Panc1 (cell line): ENCODE results near the gene LMF1. TPM values are rescaled to one million over a fixed set of nuclear protein-coding genes. Genes with fewer than 3 reads are reported as not detected.

ENCODE experiments used
- ATAC-seq: fragments of 200-7000 bp; cut with Tn5 transposase; 2 replicates; pipeline ENCODE4 v1.9.1; 2020; ENCODE audit warnings: mild to moderate bottlenecking, moderate library complexity
- BruUV-seq: library from RNA; stranded (reverse); fragments of 400-500 nt; replicated peaks from 2 replicates; lab custom pipeline; 2021; lab: Mats Ljungman, UMichigan
- CTCF ChIA-PET: fragments of 300-600 bp; sonication (Branson Sonifier 250); formaldehyde crosslinking; loops from one replicate; lab custom pipeline; 2022; ENCODE audit warnings: antibody characterized with exemption; lab: Charles Lee
- POLR2A ChIA-PET: fragments of 300-600 bp; sonication (Branson Sonifier 250); formaldehyde crosslinking; loops from one replicate; lab custom pipeline; 2022; ENCODE audit warnings: antibody characterized with exemption; lab: Charles Lee
- DNase-seq: peaks from one replicate; pipeline ENCODE4 v3.0.0-alpha.2; 2010; ENCODE audit warnings: low read depth, low spot score
- H3K27ac ChIP-seq: 2 replicates; pipeline ENCODE4 v1.5.1; 2011; ENCODE audit warnings: mild to moderate bottlenecking, low read length, inconsistent platforms
- H3K27me3 ChIP-seq: fragments of 200-500 bp; sonication (Bioruptor generic); 2 replicates; pipeline ENCODE4 v1.6.0; 2014; ENCODE audit warnings: low read length, inconsistent platforms; ENCODE audit not compliant: control insufficient read depth, insufficient read depth
- H3K36me3 ChIP-seq: fragments of 200-500 bp; sonication (Bioruptor generic); 2 replicates; pipeline ENCODE4 v1.5.1; 2014; ENCODE audit warnings: inconsistent platforms, mild to moderate bottlenecking, low read length, moderate library complexity; ENCODE audit not compliant: control insufficient read depth, insufficient read depth
- H3K4me1 ChIP-seq: 2 replicates; pipeline ENCODE4 v1.5.1; 2011; ENCODE audit warnings: inconsistent platforms, mild to moderate bottlenecking, low read length, moderate library complexity; ENCODE audit not compliant: control insufficient read depth, insufficient read depth
- H3K4me3 ChIP-seq, 2 experiments: 2 replicates each; pipeline ENCODE4 v1.5.1; 2011 to 2012; ENCODE audit warnings: low read depth in 2 of 2, low read length in 2 of 2, mild to moderate bottlenecking in 2 of 2, inconsistent platforms in 1 of 2, moderate library complexity in 1 of 2
- H3K9me3 ChIP-seq: fragments of 200-500 bp; sonication (Bioruptor generic); 2 replicates; pipeline ENCODE4 v1.5.1; 2014; ENCODE audit warnings: low read depth, mild to moderate bottlenecking, inconsistent platforms, low read length, moderate library complexity; ENCODE audit not compliant: control insufficient read depth, insufficient read depth
- CTCF ChIP-seq: fragments of 450-650 bp; IDR thresholded peaks from 2 replicates; pipeline ENCODE4 v1.5.1; 2017; ENCODE audit warnings: mild to moderate bottlenecking
- POLR2AphosphoS5 ChIP-seq: IDR thresholded peaks from 2 replicates; pipeline ENCODE4 v1.6.1; 2012; ENCODE audit warnings: mild to moderate bottlenecking, low read depth, low read length, moderate library complexity
- REST ChIP-seq, 2 experiments: IDR thresholded peaks; 2 replicates each; pipeline ENCODE4 v1.6.1; 2011 to 2012; ENCODE audit warnings: low read depth in 2 of 2, control low read depth in 1 of 2, low read length in 1 of 2, mild to moderate bottlenecking in 1 of 2, moderate library complexity in 1 of 2; ENCODE audit not compliant: insufficient read depth in 1 of 2
- SIN3A ChIP-seq: IDR thresholded peaks from 2 replicates; pipeline ENCODE4 v1.6.1; 2012; ENCODE audit warnings: low read depth, mild to moderate bottlenecking, low read length, moderate library complexity, borderline replicate concordance; ENCODE audit not compliant: insufficient read depth
- TCF7L2 ChIP-seq: IDR thresholded peaks from 2 replicates; pipeline ENCODE4 v1.6.1; 2011; ENCODE audit warnings: mild to moderate bottlenecking, low read depth, low read length, inconsistent platforms
- in situ Hi-C: cut with HindIII; loops from 2 replicates; pipeline ENCODE4 v1.10.0; 2016; ENCODE audit warnings: low sequenced_read_pairs, low pct_unique_long_range_greater_than_20kb
- intact Hi-C: fragments of 100-400 bp; cut with micrococcal nuclease; formaldehyde crosslinking; loops from one replicate; pipeline ENCODE4 v1.10.0; 2022; ENCODE audit not compliant: unreplicated experiment
- total RNA-seq: library from RNA; stranded (reverse); gene quantifications from one replicate; pipeline ENCODE4 v1.2.1, GENCODE V29; 2021; ENCODE audit not compliant: unreplicated experiment

LMF1 gene
- total RNA-seq, 1 experiment from 2014 or later: 24.3 TPM

- intact Hi-C loops: no loop called here
- Histone ChIP-seq H3K36me3 (no peaks in the 10 kb centered on the region), H3K27me3 (no peaks in the 10 kb centered on the region), H3K27ac (no peak overlapping the region), H3K9me3 (peaks cover 10% of the 10 kb centered on the region; the same call in 1 of the 2 replicates), H3K4me3 (no peak overlapping the region), H3K4me1 (no peaks in the 10 kb centered on the region)
- ChIA-PET CTCF (no interaction called here), POLR2A (no interaction called here)
- in situ Hi-C loops: loop anchor here (5.0 kb wide), 1 partner anchor 38 kb away; no protein-coding TSS in a partner anchor
- BruUV-seq: no TSS peak
- DNase-seq: no peak
- no peak for ATAC-seq
- TF ChIP-seq POLR2AphosphoS5: no peak
- TF ChIP-seq CTCF: no peak
- TF ChIP-seq SIN3A: no peak
- no peak for TF ChIP-seq TCF7L2
- no peak for TF ChIP-seq REST (IDR thresholded peaks at IDR 0.05; ENCODE audit: insufficient read depth in 1 of 2, low read depth in 2 of 2, low read length in 1 of 2)
These were observed 31.5 kb downstream of the LMF1 start for GRCh38 chr16:939311-939710.

GRCh38 chr16:938752-939151 lies 32.0 kb downstream of the LMF1 start:
- in situ Hi-C loops: loop anchor here (5.0 kb wide), 1 partner anchor 39 kb away; no protein-coding TSS in a partner anchor

More at GRCh38 chr16:938752-939151, 32.0 kb downstream of the LMF1 start:
- DNase-seq: no peak
- Histone ChIP-seq H3K36me3 (no peaks in the 10 kb centered on the region), H3K4me1 (no peaks in the 10 kb centered on the region), H3K27me3 (no peaks in the 10 kb centered on the region), H3K9me3 (peaks cover 10% of the 10 kb centered on the region; the same call in 1 of the 2 replicates), H3K4me3 (no peak overlapping the region), H3K27ac (no peak overlapping the region)
- no TSS peak for BruUV-seq
- ChIA-PET CTCF (no interaction called here), POLR2A (no interaction called here)
- intact Hi-C loops: no loop called here
- TF ChIP-seq TCF7L2 (no peak), CTCF (no peak), POLR2AphosphoS5 (no peak), SIN3A (no peak), REST (IDR thresholded peaks at IDR 0.05; ENCODE audit: insufficient read depth in 1 of 2, low read depth in 2 of 2, low read length in 1 of 2) (no peak)
- ATAC-seq: no peak
